AG08395 (cell line): ENCODE data around the gene THAP7.
"Not testable (repeated sequence)": the region's sequence is repeated elsewhere in the genome, so short reads cannot be mapped to it uniquely, and the experiment has no call there.

Experiments used
- DNase-seq: peaks from one replicate; pipeline ENCODE4 v3.0.0; 2012; ENCODE audit warnings: mixed read lengths, low spot score

The THAP7 gene

GRCh38 chr22:21001601-21002325 lies at the start of gene THAP7:
Gene THAP7 (minus strand): TSS chr22:21002118. CDS start chr22:21001911, 207 bp downstream.
- DNase-seq = peak; percentile 95

- no peak for DNase-seq
Measured at GRCh38 chr22:21051145-21051830, 49.4 kb upstream of the THAP7 start.

- DNase-seq = not testable (repeated sequence)
Measured at GRCh38 chr22:21048965-21049364, 47.0 kb upstream of the THAP7 start.

- not testable (repeated sequence) for DNase-seq
Measured at GRCh38 chr22:21048448-21048847, 46.5 kb upstream of the THAP7 start.

GRCh38 chr22:21047730-21048129 lies 45.8 kb upstream of the THAP7 start:
- DNase-seq = no peak

GRCh38 chr22:21047035-21047661 lies 45.2 kb upstream of the THAP7 start:
- no peak for DNase-seq

GRCh38 chr22:21045585-21046294 lies 43.8 kb upstream of the THAP7 start, which contains the start of gene LRRC74B:
Gene LRRC74B (plus strand): TSS chr22:21045946. CDS start chr22:21045987, 41 bp downstream.
- DNase-seq = peak; percentile 98

- DNase-seq = peak; percentile 54
Measured at GRCh38 chr22:21044931-21045584, 43.1 kb upstream of the THAP7 start.

- no peak for DNase-seq
Measured at GRCh38 chr22:21043860-21044535, 42.1 kb upstream of the THAP7 start.

- no peak for DNase-seq
Measured at GRCh38 chr22:21042978-21043859, 41.3 kb upstream of the THAP7 start.

GRCh38 chr22:21041937-21042336 lies 40.0 kb upstream of the THAP7 start:
- no peak for DNase-seq

GRCh38 chr22:21039158-21039557 lies 37.2 kb upstream of the THAP7 start:
- not testable (repeated sequence) for DNase-seq

- no peak for DNase-seq
Measured at GRCh38 chr22:21038405-21038804, 36.5 kb upstream of the THAP7 start.

- DNase-seq = no peak
Measured at GRCh38 chr22:21034989-21035388, 33.1 kb upstream of the THAP7 start.

GRCh38 chr22:21033895-21034294 lies 32.0 kb upstream of the THAP7 start:
- DNase-seq = no peak

GRCh38 chr22:21032868-21033688 lies 31.2 kb upstream of the THAP7 start:
- DNase-seq = no peak

- no peak for DNase-seq
Measured at GRCh38 chr22:21032037-21032867, 30.3 kb upstream of the THAP7 start, which contains the start of gene SLC7A4. Gene SLC7A4 (minus strand): TSS chr22:21032561. CDS start chr22:21031812, 749 bp downstream.

- DNase-seq = no peak
Measured at GRCh38 chr22:21031545-21032036, 29.7 kb upstream of the THAP7 start.
